Measurements from ENCODE around the gene SHFL.

DNA sequence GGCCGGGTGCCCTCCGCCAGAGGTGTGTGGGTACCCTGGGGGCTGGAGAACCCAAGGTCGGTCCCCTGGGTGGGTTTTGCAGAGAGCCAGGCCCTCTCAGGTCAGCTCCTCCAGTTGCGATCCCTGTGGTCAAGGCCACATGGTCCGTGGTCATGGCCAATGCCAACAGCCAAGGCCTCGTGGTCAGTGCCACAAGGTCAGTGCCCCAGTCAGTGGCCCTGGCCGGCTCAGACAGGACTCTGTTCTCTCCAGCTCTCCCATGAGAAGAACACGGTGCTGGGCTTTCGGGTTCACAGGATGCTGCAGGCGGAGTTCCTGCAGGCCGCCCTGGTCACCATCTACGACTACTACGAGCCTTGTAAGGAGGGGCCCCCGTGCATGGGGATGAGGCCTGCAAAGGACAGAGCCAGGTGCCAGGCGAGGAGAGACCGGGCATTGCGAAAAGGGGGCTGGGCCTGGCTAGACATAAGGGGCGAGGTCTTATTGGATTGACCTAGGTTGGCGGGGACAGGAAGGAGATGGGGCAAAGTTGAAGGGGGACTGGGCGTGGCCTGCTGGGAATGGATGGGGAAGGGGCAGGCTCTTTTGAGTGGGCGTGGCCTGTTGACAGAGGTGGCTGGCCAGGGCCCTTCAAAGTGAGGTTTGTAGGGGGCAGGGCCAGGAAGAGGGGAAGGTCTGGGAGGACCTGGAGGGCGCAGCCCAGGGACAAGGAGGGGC lies 15.2 kb upstream of the SHFL start:
- TF ChIP-seq CTCF (conservative IDR thresholded peaks at IDR 0.05; ENCODE audit: low read length): no peak
- no peak for TF ChIP-seq EZH2phosphoT487 (IDR thresholded peaks at IDR 0.05; ENCODE audit: borderline replicate concordance, low read depth, low read length)
